GM21423 (cell line): ENCODE data around the gene ID4.

Experiments used
- ATAC-seq: cut with Tn5 transposase; IDR thresholded peaks from one replicate; pipeline ENCODE4 v1.9.1; 2021; ENCODE audit warnings: mild to moderate bottlenecking, moderate library complexity; ENCODE audit not compliant: unreplicated experiment

ID4 gene

DNA sequence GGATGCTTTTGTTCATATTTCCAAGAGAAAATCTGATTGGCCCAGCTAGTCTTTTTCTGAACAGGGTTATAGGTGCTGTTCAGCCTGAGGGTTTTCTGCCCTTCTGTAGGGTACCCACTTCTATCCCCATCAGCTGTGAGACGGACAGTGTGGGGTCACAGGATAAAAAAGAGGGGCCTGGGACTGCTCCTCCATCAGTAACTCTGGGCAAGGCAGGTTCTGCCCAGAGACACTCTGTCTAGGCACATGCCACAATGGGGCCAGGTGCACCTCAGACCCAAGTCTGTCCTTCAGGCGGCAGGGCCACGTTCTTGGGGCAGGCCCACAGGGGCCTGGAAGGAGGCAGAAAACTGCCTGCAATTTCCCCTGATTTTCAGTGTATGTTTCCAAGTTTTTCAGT is 20.0 kb downstream of the ID4 start:
- no peak for ATAC-seq

DNA sequence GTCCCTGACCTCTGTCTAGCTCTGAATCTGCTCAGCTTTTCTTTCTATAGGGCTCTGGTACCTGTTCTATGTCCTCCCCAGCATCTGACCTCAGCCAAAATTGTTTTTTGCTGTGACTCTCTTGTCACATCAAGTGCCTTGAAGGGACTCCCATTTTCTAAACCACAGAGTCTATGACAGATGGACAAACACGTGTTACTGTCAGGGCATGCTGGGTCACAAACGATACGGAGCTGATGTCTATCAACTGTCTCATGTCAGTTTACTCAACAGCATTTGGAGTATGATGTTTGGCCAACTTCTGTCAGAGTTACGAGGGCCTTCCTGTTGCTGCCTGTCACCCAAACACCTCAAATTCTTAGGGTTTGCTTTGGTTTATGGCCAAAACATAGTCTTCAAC is 20.5 kb downstream of the ID4 start:
- no peak for ATAC-seq

DNA sequence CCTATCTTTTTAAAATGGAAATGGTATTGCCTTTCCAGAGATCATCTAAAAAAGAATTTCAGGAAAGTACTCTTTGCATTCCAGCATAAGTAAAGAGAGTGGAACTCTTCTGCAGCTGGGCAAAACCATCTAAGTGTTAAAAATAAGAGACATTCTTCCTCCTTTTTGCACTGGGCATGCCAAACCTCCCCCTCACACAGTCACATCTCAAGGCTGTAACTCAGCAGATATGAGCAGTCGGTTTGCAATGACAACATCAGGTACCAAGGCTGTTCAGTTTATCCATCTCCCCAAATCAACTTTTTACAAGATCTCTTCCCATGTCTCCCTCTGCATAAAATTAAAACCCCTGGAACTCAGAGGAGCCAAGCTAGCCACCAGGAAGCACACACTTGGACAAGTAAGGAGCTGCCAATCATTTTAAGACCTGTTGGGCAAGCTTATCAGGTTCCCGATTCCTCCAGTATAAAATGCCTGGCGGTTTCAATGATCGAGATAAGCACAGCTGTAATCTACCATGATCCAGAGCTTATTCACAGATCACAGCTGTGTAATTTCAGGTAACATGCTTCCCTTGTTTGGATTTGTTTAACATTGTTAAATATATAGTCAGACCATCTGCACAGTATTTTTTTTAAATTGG is 23.2 kb downstream of the ID4 start:
- no peak for ATAC-seq

DNA sequence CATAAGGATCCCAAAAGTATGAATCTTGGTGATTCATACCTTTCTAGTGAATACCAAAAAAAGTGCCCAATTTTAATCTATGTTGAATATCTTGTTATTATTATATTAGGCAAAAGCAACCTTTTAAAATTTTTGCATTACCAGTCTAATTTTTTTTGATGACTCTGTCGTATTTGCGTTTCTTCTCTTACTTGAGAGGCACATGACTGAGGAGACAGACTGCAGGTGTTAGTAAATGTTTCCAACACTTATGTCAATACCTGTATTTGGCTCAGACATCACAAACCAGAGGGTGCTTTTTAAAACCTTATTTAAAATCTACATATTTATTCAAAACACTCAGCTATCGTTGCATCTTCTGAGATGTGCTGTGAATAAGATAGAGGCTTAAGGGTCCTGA is 27.1 kb downstream of the ID4 start:
- no peak for ATAC-seq

DNA sequence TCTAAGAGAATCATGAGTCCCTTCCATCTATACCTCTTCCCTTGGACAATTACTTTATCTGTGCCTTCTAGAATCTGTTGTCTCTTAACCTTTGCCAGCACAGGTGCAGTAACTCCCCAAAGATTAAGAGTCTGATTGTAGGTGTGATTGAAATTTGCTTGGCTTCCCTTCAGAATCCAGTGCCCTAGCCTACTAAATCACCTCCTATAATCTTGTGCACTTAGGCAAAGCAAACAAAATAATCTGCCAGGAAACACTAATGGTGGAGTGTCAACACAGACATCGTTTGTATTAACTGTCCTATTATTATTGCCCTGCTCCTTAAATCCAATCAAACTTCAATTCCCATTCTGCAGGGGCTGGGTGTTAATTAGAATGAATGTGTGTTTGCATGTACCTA is 28.0 kb downstream of the ID4 start:
- no peak for ATAC-seq

DNA sequence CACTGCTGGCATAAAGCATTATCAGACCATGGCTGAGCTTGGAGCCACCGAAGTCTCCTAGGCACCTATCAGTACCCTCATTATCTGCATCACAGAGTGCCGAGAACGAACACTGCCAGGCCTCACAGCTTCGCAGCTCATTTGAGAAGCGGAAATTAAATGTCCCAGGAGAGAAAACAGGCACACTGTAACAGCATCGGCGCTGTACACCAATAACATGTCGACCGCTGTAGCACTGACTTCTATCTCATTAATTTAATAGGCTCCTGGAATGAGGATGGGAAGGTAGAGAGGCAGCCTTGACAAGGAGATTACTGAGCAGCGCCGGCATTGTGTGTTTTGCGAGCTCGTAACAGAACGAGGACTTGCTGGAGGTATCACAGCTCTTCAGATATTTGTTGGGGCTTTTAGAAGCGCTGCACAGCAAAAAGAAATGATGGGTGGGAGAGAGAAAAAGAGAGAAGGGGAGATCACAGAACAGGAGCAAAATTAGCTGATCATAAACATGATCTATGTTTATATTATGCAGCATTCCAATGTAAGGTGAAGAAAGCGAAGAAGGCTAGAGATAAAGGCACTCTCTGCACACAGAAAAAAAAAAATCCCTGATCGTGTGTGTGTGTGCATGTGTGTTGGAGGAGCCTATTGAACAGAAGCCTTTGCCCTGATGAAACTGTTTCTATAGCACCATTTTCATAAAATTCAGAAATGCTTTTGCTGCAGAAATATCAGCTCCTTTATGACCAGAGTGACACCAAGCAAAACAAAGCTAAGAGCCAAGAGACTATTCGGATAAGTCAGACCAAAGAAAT is 29.2 kb downstream of the ID4 start:
- no peak for ATAC-seq

DNA sequence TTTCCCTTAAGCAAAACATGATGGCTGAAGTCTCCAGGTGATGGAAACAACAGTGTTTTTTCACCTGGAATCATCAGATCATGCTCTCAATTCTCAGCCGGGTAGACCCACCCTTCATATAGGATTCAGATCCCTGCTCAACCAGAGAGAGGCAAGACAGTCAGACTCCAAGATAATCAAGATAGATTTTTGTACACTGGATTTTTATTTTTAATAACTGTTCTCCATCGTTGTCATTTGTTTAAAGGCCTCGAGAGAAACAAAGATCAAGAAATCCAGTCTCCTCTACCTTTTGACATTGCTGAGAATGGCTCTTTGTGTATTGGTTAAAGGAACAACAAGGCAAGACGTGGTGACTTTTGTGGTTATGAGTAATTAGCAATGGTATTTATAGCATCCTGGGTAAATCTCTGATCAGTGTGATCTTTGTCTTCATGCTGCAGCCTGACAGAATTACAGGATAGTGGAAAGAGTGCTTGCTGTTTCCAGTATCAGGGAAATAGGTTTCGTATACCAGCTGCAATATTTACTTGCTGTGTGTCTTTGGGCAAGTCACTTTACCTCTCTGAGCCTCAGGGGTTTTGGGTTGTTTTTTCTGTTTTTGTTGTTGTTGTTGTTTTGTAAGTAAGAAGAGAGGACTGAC is 29.9 kb downstream of the ID4 start:
- ATAC-seq, result no peak

DNA sequence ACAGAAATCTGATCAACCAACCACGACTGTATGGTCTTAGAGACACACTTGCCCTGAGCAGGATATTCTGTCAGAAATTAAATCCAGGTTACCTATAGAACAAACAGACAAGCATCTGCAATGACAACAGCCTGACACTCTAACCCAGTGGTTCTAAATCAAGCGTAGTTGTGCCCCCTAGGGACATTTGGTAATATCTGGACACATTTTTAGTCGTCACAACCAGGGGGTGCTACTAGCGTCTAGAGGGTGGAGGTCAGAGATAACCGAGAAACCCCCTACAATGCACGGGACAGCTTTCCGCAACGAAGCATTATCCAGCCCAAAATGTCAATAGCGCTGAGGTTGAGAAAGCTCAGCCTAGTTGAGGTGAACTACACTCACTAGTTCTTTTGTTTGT is 32.3 kb downstream of the ID4 start:
- no peak for ATAC-seq

DNA sequence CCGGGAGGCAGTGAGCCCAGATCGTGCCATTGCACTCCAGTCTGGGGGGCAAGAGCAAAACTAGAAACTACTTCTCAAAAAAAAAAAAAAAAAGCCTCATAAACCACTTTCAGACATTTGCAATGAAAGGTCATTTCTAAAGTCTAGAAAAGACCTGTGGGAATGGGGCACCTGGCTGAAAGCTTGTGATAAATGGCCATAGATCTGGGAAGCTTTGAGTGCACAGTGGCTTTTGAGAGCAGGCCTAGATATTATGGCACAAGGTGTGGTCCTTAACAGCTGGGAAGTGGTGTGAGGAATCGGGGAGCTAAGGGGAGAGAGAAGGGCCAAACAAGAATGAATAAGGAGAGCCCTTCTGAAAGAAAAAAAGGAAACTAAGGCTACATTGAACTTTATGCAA is 33.2 kb downstream of the ID4 start:
- ATAC-seq, result no peak

DNA sequence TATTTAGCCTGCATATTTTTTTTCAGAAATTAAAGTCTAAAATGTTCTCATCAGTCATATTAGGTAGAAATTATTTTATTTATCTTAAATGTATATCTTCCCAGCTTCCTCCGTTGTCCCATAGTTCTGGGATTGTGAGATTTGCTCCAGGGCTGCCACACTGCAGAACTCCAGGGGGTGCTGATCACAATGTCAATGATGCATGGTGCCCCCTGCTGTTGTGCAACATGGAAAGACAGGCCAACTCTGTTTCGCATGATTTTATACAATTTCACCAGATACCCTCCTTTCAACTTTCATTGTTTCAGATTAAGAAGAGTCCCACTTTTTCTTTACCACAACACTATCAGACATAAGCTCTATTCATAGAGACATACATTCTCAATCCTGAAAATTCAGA is 35.9 kb downstream of the ID4 start:
- ATAC-seq, result no peak

DNA sequence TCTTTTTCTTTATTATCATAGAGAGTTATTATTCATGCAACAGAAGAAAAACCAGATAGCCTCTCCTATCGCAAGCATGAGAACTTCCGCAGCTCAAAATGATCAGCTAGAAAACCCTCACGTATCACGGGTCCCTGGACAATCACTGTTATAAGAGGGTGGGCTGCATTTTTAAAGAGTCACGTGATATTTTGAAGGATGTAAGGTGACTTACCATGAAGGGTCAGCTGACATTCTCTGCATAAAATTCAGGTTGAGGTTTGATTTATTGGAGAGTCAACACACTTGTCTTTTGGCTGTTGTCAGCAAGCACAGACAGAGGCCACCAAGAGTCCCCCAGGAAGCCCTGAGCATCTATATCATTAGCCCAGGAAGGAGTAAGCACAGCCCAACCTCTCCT is 39.5 kb downstream of the ID4 start:
- ATAC-seq, result no peak

DNA sequence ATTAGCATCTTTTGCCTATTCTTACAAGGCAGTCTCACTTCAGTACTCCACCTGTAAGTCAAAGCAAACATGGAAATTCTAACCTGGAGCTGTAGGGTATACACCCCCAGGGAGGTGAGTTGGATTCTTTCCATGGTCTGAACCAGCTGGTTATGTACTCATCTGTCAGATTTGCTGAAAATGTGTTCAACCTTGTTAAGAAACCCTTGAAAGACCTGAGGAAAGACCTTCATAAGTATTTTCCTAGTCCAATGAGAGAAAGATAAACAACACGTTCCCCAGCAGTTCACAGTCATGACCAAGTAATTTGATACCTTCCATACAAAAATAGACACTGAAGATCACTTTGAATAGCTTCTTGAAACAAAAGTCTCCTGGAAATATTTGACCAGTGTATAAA is 42.5 kb downstream of the ID4 start:
- no peak for ATAC-seq

DNA sequence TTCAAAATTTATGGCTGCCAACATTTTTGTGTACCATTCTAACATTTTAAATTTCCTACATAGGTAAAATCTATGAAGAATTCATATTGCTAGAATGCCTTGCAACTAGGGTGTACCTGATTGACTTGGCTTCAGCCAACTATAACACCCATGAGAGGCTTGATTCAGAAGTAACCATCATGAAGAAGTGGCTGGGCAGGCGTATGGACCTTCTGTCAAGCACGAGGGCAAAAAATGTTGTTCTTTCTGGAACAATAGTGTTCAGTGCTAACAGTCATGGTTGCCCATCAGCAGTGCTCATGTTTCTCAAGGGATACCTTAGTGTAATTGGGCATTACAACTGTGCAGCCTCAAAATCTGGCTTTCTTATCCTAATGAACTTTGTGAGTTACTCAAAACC is 42.9 kb downstream of the ID4 start:
- ATAC-seq, result no peak

DNA sequence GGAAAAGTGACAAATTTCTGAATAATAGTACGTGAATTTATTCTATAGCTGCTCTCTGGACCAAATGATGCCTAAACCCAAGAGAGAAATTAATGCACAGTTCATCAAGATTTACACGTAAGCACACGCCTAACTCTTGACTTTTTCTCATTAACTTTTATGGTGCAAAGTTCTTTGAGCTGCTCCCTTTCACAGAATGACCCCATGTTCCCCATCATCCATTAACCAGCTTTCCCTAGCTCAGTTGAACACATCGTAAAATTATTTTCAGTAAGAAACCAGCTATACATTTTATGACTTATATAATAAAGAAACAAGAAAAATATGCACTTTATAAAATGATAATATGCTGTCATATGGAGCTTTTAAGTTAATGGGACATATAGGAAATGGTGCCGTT is 54.3 kb downstream of the ID4 start:
- no peak for ATAC-seq
